SHP77 treated with DMSO at 0.1 percent for 48 hours (cell line): ENCODE results near the gene OR51S1.
"Not testable (repeated sequence)": the region's sequence is repeated elsewhere in the genome, so short reads cannot be mapped to it uniquely, and the experiment has no call there.

Experiments used
- DNase-seq: peaks from one replicate; lab custom pipeline; 2025; lab: John Stamatoyannopoulos, UW

OR51S1 gene, protein sequence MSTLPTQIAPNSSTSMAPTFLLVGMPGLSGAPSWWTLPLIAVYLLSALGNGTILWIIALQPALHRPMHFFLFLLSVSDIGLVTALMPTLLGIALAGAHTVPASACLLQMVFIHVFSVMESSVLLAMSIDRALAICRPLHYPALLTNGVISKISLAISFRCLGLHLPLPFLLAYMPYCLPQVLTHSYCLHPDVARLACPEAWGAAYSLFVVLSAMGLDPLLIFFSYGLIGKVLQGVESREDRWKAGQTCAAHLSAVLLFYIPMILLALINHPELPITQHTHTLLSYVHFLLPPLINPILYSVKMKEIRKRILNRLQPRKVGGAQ

DNA sequence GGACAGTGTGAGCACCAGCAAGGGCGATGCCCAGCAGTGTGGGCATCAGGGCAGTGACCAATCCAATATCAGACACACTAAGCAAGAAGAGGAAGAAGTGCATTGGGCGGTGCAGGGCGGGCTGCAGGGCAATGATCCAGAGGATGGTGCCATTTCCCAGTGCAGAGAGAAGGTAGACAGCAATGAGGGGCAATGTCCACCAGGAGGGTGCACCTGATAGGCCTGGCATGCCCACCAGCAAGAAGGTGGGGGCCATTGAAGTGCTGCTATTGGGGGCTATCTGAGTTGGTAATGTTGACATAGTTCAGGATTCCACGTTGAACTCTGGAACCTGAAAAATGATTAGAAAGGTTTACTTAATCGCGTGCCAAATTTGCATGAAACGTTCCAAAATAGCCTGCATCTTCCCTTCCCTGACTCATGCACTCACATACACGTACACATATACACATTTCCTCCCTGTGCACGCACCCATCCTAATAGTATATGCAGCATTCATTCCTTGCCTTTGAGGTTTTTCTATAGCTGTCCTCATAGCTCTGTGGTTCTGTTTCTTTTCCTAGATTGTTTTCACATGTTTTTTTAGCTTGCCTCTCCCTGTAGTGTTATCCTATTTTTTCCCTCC lies at the start of gene OR51S1:
Gene OR51S1 (minus strand): TSS at position 301 of the 625 bp plus-strand sequence. CDS start 0 bp downstream, at position 301.
- DNase-seq = no peak

DNA sequence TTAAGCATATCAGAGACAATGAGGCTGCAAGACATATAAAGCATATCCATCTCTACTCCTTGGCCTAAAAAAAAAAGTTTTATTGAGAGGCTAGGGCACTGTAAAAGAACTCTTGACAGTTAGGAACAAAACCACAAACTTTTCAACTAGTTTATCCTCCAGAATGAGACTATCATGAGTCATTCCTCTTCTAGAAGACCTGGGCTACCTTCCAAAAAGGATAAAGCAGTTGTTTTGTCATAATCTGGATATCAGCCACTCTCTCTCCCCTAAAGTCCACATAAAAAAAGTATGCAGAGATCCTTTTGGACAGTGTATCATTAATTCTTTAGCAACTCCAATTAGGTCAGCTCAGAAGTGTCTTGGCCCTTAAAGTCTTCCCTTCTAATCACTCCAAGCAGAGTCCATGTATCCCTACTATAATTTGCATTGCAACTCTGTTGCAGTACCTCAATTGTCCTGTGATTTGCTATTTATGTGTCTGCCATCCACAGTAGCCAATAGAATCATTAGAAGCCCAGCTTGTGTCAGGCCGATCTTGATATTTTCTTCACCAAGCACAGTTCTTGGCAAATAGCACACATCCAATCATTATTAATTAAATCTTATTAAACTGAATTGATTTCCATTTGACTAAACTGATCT lies 43.1 kb upstream of the OR51S1 start:
- DNase-seq = no peak

DNA sequence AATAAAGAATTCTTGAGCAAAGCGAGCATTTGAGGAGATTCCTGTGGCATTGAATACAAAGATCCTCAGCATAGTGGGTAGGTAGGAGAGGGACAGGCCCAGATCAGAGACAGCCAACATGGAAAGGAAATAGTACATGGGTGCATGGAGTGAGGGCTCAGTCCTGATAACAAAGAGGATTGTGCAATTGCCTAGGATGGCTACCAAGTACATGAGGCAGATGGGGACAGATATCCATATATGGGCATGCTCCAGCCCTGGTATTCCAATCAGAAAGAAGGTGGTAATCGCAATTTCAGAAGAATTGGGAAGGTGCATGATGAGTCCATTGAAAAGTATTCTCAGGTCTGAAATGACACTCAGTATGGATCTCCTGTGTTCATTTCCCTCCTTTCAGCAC lies 41.3 kb upstream of the OR51S1 start:
- DNase-seq = no peak

DNA sequence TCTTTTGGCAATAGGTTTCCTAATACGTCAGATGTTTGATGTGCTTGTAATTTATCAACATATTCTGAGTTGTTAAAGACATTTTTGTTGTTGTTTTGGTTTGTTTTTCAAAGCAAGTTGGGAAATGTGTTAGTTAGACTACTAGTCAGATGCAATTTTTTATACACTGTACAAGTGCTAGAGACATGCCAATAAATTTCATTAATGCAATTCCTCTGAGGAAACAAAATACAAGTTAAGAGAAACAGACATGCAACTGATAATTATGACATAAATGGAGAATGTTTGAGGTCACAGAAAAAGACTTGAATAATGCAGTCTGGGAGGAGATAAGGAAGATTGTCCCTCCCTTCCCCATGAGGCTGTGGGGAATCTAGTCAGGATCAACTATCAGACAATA lies 38.6 kb upstream of the OR51S1 start:
- no peak for DNase-seq

DNA sequence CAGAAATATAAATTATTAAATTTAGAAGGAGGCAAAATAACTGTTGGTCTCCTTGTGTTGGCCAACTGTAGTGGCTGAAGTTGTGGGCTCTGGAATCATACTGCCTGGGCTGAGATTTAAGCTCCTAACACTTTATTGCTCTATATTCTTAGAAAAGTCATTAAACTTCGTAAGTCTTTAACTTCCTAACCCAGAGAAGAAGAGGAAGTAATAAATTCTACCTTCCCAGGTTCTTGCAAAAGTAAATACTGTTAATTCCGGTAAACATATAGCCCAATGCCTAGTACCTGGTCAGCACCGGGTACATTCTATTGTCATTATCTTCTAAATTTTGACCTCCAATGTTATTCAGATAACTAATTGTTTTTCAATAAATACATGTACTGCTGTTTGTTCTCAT lies 37.2 kb upstream of the OR51S1 start:
- no peak for DNase-seq

DNA sequence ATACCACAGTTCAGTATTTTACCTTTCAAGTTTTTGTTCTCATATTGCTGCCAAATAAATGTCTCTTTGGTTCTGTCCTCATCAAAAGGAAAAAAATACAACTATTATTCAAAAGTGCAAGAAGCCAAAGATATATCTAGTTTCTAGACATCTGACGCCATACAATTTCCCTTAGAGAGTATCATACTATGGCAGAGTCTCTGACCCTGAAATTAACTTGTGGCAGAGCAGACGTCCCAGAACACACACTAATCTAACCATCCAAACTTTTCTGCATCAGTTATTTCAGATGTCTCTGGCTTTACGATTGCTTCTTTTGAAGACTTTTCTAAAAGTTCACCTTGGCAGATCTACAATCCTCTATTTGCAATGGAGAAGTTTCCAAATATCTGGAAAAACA lies 35.4 kb upstream of the OR51S1 start:
- no peak for DNase-seq

DNA sequence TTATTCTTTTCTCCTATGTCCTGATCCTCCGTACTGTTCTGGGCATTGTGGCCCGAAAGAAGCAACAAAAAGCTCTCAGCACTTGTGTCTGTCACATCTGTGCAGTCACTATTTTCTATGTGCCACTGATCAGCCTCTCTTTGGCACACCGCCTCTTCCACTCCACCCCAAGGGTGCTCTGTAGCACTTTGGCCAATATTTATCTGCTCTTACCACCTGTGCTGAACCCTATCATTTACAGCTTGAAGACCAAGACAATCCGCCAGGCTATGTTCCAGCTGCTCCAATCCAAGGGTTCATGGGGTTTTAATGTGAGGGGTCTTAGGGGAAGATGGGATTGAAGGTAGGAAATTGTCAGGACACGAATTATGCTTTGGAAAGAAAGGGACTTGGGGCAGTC lies 33.5 kb upstream of the OR51S1 start:
- DNase-seq = no peak

DNA sequence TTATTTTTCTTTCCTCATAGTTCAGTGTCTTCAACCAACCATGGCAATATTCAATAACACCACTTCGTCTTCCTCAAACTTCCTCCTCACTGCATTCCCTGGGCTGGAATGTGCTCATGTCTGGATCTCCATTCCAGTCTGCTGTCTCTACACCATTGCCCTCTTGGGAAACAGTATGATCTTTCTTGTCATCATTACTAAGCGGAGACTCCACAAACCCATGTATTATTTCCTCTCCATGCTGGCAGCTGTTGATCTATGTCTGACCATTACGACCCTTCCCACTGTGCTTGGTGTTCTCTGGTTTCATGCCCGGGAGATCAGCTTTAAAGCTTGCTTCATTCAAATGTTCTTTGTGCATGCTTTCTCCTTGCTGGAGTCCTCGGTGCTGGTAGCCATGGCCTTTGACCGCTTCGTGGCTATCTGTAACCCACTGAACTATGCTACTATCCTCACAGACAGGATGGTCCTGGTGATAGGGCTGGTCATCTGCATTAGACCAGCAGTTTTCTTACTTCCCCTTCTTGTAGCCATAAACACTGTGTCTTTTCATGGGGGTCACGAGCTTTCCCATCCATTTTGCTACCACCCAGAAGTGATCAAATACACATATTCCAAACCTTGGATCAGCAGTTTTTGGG lies 33.0 kb upstream of the OR51S1 start, which contains the start of gene OR51T1:
Gene OR51T1 (plus strand): TSS at position 41 of the 641 bp plus-strand sequence. CDS start 0 bp downstream, at position 41.
- no peak for DNase-seq

DNA sequence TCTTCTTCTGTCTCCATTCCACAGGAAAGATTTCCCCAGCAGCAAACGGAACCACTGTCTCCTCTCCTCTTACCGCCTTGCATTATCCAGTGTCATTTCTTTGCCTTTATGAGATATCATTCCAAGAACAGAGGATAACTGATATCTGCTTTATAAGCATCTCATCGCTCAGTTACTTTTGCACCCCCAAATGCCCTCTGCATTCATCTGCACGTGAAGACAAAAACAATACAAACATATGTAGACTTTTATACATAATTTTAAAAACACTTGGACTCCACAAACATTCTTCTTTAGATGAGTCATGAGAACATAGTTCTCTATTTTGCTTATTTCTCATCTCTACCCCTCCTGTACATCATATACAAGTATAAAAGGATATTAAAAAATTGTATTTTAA lies 32.2 kb upstream of the OR51S1 start:
- no peak for DNase-seq

DNA sequence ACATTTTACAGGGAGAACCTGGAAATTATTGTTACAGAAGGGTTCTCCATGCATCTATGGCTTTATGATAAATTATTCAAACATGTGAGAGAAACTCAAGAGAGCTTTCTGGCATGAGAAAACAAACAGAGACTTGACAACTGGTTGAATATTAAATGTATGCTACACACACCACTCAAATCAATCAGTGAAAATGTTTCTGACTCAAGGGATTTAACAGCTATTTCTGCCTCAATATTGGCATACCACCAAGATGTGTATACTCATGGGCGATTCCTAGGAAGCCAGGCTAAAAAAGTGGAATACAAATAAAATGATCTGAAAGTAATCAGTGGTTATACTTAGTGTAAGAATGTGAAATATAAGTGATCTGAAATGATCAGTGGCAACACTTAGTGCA lies 16.8 kb upstream of the OR51S1 start:
- DNase-seq = no peak

DNA sequence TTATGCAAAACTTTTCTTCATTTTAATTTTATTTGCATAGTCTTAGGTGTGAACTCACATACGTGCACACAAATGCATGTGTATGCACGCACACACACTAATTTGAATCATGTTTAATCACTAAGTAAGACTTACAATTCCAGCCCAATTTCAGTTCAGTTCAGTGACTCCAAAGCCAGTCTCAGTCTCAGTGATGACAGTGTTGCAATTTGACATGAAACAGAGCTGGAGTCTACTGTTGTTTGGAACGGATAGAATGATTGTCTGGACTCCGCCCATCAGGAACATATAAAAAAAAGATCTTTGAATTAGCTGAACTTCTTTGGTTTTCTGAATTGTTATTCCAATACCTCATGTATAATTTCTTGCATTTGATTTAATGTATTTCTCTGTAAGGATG lies 14.9 kb upstream of the OR51S1 start:
- no peak for DNase-seq

DNA sequence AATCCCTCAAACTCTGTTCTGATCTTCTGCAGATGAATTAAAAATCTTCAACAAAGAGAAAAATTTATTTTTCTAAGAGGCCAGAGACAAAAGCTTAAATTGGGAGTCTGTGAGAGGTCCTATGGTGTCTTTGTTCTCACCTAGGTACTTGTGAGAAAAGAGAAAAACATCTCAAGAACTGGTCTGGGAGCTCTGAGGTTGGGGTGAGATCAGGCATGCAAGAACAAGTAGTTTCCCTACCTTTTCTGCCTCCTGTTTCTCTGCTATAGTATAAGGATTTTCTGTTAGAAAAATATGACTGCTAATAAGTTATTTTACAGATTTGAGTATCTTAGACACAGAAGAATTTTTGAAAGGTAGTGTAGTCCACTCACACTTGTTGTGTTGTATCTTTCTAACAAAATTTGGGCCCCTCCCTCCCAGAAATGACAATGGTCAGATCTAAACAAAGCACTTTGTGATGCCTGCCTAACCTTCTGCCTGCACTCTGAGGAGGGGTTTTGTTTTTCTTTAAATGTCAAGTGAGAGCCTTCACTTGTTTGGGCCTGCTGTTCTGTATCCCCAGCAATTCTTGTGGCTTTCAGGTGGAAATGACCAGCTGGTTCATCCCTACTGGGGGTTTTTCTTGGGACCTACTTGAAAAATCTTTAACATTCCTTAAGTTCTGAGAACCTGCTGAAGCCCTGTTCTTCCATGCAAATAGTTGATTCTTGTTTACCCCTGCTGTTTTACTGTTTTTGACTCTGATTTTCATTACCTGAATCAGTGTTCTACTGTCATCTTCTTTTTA lies 13.6 kb upstream of the OR51S1 start:
- no peak for DNase-seq

DNA sequence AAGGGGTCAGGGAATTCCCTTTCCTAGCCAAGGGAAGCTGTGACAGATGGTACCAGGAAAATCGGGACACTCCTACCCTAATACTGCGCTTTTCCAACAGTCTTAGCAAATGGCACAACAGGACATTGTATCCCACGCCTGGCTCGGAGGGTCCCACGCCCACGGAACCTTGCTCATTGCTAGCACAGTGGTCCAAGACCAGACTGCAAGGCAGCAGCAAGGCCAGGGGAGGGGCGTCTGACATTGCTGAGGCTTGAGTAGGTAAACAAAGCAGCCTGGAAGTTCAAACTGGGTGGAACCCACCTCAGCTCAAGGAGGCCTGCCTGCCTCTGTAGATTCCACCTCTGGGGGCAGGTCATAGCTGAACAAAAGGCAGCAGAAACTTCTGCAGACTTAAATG lies 5.3 kb upstream of the OR51S1 start:
- DNase-seq = not testable (repeated sequence)

DNA sequence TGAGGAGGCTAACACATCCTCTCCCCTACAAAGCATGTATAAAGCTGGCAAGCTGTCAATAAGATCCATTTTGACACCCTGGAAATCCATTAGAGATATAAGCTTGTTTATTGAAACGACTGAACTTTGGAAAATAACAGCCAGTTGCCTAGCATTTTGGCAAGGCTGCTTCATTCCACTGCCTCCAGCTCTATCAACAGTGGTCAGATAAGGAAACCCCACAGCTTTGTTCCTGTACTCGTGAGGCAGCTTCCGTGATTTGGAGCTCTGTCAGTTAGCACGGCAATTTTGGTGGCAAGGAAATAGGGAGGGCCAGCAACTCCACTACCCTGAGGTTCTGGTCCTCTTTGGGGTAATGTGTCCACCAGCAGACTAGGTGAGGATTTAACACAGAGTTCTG lies 2.0 kb upstream of the OR51S1 start:
- no peak for DNase-seq

DNA sequence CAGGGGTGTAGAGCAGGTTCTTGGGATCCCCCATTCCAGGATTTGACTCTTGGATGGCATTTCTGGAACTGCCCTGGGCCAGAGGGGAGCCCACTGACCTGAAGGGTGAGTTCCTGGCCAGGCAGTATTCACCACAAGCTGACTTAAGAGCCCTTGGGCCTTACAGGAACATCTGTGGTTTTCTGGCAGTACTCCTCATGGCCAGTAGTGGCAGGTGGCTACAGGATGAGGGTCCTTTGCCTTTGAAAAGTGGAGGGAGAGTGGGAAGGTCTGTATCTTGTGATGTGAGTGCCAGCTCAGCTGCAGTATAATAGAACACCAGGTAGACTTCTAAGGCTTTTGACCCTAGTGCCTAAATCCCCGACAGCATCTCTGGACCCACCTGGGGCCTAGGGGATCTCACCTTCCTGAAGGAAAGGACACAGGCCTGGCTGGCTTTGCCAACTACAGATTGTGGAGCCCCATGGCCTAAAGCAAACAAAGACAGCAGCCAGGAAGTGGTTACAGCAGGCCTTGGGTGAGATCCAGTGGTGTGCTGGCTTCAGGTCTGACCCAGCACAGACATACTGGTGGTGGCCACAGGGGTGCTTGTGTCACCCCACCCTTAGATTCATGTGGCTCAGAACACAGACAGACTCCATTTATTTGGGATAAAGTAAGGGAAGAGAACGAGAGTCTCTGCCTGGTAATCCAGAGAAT lies 9.0 kb downstream of the OR51S1 start:
- no peak for DNase-seq

DNA sequence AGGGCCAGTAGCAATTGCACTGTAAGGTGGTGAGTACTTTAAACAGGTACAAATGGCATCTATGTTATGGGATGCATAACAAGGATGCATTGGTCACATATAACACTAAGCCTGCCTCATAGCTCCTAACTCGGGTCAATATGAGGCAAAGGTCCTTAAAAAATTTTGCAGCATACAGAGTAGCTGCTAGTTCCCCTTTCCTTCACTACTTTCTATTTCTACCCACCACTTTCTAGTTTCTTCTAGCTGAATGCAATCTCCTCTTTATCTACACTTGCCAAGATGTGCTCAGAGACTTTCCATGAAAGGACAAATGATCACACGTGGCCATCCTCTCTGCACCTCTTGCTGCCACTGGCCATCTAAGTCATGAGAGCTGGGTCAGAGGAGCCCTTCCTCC lies 18.1 kb downstream of the OR51S1 start:
- DNase-seq = no peak

DNA sequence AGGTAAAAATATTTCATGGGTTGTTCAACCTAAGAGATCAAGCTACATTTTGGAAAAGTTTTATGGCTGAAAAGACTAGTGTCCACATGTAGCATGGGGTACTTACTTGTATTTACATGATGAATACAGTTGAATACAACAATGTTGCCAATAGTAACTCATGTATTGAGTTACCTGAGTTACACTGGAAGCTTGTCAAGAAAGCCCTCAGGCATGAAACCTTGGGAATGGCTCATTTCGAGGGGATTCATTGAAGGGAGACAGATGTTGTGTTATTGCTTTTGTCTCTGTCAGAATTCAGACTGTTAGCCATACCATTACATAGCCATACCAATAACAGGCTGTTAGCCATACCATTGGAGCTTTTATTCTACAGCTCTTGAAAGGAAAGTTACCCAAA lies 18.7 kb downstream of the OR51S1 start:
- DNase-seq = no peak

DNA sequence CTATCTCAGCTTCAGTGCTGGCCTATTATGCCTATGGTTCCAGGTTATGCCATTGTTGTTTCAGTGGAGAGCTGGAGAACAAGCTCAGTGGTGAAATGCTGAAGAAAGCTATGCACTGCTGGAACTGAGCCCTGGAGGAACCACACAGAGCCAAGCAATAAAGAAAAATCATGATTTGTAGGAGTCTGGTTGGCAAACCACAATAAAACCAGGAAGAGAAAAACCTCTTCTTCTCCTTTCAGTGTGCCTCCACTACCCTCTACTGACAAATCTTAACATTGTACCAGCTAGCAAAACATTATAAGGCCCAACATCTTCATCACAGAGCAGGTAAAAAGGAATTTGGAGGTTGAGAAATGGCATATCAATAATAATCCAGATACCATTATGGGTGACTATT lies 22.6 kb downstream of the OR51S1 start:
- DNase-seq = no peak

DNA sequence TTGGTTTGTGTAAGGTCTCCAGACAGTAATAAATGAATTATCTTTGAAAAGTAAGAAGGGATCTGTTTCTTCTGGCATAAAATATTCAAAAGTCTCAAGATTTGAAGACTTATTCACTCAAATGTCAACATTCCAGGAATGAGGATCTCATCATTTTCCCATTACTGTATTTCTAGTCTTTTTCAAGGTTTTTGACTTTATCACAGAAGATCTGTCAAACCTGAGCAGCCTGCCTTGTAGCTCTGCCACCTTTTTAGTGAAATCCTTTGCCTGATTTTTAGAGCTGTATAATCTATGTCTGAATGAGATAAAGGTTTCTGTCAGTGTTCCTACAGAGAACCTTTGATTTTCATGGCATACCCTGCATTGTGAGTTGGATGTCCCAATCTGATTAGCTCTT lies 23.9 kb downstream of the OR51S1 start:
- DNase-seq = no peak

DNA sequence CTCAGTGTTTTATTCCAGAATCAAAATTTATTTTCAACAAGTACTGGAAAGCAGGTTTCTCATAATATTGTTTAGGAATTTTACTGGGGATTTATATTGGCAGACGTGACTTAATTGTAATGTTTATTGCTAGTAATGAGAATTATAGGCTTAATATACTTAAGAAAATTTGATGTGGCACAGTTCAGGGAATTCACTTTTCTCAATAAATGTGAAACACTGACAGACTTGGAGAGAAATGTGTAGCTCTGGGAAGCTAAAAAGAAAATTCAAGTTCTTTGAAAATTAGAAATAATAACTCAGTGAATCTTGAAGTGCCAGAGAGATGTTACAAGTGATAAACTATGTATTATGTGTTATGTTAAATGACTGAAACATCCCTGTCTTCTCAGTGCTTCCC lies 28.0 kb downstream of the OR51S1 start, which contains the start of gene OR51F2:
Gene OR51F2 (plus strand): TSS at position 301 of the 400 bp plus-strand sequence. CDS start 101 bp downstream, outside the sequence.
- no peak for DNase-seq

DNA sequence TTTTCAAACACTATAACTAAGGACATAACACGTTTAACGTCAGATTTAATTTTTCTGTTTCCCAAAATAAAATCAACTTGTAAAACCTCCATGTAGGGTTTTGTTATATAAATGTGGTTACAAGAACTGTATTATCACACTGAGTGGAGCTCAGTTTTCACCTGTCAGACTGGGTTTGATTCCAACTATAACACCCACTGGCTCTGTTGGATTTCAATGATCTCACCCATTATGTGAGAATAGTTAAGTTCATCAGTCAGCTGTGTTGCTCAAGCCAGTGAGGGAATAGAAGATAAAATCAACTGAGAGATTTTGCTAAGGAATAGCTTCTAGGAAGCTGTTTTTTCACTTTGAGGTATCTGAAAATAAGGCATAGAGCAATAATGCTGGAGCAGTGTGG lies 39.8 kb downstream of the OR51S1 start:
- DNase-seq = no peak
